GM04504 (cell line): ENCODE measurements around the gene CSK.

Experiments
- DNase-seq: peaks from one replicate; pipeline ENCODE4 v3.0.0-alpha.2; 2012; ENCODE audit warnings: low read depth

Gene CSK

DNA sequence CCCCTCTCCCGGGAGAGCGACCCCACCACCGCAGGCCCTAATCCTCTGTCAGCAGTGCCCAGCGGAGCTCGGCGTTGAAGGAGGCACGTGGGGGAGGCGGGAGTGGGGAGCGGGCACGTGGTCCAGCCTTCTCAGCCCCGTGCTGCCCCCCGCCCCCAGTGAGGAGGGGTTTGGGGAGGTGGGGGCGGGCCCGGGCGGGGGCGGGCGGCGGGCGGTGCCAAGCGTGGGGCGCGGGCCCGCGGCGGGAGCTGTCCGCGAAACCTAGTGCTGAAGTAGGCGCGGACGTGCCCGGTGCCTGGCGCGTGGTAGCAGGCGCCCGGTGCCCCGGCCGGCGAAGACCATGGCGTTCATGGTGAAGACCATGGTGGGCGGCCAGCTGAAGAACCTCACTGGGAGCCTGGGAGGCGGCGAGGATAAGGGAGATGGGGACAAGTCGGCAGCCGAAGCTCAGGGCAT, 44.5 kb downstream of the CSK start, which contains the start of gene CPLX3:
CPLX3 (plus strand) TSS at position 264 of the 456 bp plus-strand sequence; CDS start at position 341, 77 bp downstream.
- DNase-seq: no peak

DNA sequence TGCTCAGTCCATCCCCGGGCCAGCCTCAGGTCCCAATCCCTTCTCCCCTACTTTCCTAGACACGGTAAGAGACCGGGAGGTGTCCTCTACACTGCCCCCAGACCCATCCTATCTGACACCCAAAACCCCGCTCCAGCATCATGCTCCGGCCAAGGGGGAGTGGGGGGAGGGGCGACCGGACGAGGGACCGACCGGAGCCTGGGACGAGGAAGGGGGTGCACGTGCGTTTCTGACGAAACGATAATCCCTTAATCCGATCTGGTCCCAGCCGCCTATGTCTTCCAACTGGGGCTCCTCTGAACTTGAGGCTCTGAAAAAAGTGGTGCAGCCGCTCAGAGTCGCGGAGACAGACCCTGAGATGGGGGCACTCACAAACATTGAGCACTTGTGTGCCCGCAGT, 45.0 kb downstream of the CSK start:
- DNase-seq: no peak

GRCh38 chr15:74827614-74828013, 45.7 kb downstream of the CSK start:
- no peak for DNase-seq

- DNase-seq: no peak
These were observed 47.0 kb downstream of the CSK start for GRCh38 chr15:74828835-74829234.

- no peak for DNase-seq
These were observed 47.6 kb downstream of the CSK start for GRCh38 chr15:74829486-74829885.

DNA sequence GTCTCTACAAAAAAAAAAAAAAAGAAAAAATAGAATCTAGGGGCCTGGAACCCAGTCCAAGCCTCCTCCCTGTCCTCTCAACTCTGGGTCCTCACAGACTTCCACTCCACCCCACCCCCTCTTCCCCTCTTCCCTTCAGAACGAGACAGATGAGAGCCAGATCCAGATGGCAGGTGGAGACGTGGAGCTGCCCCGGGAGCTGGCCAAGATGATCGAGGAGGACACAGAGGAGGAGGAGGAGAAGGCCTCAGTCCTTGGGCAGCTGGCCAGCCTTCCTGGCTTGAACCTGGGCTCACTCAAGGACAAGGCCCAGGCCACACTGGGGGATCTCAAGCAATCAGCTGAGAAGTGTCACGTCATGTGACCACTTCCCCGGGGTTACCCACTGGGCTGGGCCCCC, 48.1 kb downstream of the CSK start:
- no peak for DNase-seq

- no peak for DNase-seq
These were observed 49.0 kb downstream of the CSK start for GRCh38 chr15:74830868-74831267.

GRCh38 chr15:74831813-74832495, 50.1 kb downstream of the CSK start:
- DNase-seq: no peak

DNA sequence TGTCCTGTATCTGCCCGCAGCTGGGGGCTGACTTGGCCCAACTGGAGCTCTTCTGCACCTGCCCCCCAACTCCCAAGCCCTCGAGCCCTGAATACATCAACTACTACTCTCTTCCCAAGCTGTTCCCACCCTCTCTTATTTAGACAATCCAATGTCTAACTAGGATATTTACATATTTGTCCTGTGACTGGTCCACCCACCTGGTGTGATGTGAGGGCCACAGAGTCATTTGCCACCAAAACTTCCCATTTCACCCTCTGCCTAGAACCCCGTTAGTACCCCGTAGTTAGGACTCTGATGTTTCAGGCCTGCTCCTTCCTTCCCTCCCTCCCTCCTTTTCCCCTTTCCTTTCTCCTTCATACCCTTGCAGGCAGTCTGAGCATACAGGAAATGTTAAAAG, 50.9 kb downstream of the CSK start:
- DNase-seq: no peak

DNA sequence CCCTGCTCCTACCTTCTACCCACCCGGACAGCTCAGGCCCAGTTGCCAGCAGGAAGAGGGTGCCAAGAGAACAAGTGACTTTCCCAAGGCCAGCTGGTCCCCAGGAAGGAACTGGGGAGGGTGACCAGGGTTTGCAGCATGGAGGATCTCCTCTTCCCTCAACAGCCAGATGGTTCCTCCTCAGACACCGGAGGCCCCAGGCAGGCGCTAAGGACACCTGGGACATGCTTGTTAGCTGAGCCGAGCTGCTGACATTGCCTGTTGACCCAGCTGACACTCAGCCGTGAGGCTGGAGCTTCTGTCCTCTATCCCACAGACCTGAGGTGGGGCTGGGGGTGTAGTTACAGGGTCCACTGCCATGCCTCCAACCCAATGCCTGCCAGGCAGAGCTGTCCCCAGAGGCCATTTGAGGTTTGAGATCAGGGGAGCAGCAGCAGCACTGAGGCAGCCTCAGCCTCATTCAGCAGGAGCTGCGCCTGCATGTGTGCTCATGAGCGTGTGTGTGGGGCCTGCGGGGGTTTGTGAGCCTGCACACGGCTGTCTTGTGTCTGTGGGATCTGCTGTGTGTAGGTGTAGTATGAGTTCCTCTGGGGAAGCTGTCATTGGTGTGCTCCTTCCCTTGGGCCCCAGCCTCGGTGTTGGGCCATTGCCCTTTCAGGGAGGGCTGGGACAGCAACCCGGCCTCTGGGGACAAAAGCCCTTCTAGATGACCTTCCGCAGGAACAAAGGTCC, 51.7 kb downstream of the CSK start:
- DNase-seq: no peak

- DNase-seq: no peak
These were observed 53.5 kb downstream of the CSK start for GRCh38 chr15:74835312-74835823.

DNA sequence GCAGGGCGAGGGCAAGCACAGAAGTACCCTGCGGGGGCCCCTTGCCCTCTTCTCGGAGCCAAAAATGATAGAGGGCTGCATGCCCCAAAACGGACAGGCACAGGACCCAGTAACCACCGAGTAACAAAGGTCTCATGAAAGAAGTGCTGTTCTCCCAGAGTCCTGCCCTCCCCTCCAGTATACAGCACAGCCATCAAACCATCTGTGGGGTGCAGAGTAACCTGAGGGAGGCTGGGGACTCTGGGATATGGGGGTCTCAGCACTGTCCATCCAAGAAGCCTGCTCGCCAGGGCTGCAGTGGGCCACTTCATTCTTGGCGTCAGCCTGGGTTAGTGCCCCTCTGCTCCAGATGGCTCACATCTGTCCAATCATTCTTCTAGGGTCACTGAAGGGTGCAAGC, 55.0 kb downstream of the CSK start:
- DNase-seq: no peak

GRCh38 chr15:74837482-74838136, 55.7 kb downstream of the CSK start:
- no peak for DNase-seq

DNA sequence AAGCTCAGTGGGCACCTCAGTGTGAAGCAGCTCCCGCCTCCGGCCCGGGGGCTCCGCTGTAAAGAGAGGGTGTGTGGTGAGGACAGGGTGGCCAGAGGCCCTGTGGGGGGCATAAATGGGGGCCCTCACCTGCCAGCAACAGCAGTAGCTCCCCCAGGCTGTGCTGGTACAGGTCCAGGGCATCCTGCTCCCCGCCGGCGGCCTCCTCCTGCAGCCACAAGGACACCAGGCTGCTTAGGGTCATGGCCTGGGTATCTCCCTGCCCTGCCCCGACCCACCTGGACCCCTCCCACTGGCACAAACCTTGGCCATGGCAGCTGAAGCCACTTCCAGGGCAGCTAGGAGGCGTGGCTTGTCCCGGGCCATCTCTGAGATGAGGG, 56.2 kb downstream of the CSK start:
- DNase-seq: no peak

DNA sequence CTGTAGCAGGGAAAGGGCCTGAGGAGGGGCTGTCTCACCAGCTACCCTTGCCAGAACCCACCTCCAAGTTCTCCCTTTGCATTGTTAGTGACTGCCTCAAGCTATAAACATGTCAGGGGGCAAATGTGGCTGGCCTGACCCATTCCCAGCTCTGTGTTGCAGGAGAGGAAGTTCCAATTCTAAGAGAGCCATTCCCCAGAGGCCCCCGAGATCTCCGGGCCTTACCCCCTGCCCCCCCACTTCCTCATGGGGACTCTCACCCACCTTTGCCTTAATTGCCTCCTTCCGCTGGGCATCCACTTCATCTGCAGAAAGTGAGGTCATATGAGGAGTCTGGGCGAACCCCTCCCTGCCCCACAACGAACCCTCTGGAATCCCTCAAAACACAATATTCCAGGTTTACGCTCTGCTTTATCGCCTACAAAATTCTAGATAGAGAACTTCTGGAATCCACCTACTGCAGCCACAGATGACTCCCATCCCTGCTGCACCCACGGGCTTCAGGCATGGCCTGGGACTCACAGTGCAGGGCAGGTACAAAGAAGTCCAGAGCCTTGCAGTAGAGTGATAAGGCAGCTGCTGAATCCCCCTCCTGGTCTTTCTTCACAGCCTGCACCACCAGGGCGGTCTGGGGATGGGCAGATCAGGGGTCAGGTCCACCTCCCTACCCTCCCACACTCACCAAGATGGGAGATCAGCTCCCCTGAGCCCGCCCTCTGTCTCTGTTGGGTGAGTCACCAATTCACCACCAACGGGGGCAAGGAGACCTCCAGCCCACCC, 57.1 kb downstream of the CSK start:
- DNase-seq: no peak

DNA sequence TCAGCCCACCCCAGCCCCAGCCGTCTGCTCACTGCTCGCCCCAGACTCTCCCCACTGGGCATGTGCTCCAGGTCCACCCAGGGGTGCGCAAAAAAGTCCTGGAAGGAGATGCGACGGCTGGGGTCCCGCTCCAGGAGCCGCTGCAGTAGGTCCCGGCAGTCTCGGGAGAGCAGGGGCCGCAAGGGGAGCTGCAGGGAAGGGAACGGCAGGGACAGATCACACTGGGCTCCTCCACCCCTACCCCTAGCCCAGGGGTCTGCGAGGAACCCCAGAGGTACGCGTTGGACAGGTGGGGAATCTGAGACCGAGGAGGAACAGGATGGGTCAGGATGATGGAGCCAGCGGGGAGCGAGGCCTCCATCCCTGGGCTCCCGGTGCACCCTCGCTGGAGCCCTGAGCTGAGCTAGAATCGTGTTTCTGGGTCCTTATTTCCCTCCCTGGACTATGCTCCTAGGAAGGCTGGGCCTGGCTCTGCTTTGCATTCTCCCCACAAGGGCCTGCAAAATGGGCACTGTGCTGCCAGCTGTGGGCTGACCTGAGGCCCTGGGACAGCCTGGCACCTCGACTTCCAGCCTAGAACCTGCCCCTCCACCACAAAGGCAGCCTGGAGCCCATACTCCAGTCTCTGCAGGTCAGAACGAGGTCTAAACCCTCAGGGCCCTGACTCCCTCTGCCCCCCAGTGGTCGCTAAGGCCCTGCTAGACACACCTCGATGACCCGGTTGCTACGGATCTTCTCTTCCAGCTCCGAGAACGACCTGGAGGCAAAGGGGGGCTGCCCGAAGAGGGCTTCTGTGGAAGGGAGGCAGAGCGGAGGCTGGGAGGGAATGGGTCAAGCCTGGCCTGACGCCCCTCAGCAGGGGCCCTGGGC, 57.9 kb downstream of the CSK start:
- DNase-seq: no peak

GRCh38 chr15:74840851-74841775, 59.2 kb downstream of the CSK start:
- DNase-seq: no peak

GRCh38 chr15:74841891-74842373, 60.1 kb downstream of the CSK start:
- DNase-seq: no peak

- peak; percentile 66 for DNase-seq
These were observed 60.9 kb downstream of the CSK start, which contains the start of gene ULK3 for GRCh38 chr15:74842581-74843444. Gene ULK3, minus strand, starts transcription at chr15:74843156. Its CDS starts 51 bp downstream, at chr15:74843105.
